RCC 7860 (cell line): ENCODE results near the gene DOCK10.

Source experiments
- DNase-seq: peaks from one replicate; pipeline ENCODE4 v3.0.0-alpha.2; 2015; ENCODE audit warnings: low spot score
- FAIRE-seq: peaks from 2 replicates; lab custom pipeline; 2012; peaks lifted over from hg19 to GRCh38; lab: Jason Lieb, UNC

DOCK10 gene

DNA sequence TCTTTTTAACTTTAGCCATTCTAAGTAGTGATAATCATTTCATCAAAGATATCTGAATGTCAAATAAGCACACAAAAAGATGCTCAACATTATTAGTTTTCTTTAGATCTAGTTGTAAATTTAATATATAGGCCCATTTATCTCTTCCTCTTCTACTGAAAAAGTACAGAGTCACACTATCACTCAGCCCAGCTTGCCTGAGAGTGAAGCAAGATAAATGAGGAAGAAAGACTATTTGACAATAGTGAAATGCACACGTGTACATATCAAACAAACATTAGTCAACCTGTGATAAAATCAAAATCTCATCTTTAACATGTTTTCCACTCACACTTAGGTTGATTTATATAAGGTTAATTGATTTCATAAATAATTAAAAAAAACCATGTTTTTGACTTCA, 242.6 kb downstream of the DOCK10 start:
- FAIRE-seq (no peak), DNase-seq (no peak)

DNA sequence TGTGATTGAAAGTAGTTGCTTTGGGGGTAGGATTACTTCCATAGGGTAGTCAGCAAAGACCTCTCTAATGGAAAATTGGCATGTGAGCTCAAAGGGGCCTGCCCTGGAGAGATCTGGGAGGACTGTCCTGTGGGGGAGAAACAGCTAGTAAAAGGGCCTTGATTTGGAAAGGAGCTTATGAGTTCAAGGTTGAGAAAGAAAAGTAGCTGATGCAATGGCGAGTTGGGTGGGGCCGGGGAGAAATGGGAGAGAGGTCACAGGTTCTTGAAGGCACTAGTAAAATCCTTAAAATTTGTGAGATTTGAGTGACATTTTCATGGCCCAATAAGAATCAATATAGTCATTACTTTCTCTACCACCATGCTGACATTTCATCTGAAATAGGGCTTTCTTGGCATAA, 244.1 kb downstream of the DOCK10 start:
- FAIRE-seq, result no peak
- no peak for DNase-seq

DNA sequence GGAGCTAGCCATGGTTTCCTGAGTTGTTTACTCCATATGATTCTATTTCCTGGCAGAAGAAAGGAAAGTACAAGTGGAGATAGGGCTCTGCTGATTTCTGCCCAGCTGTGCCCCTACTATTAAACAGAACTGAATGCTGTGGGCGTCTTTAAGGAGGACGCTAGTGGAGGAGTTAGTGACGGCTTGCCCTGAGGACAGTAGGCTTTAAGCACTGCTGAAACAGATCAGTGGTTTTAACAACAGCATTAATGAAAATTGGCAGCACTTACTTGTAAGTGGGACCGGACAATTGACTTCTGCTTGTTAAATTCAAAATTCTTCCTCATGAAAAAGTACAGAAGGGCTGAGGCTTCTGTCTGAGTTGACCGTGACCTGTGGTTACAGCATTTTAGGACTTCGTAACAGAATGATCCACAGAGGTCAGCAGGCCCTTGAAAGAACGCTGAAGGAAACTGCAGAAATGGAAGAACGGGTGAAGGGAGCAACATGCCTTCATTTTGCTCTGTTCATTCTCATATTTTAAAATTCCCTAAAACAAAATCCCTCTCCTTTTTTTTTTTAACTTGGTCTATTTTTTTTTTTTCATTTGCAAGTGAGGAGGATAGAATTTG, 245.5 kb downstream of the DOCK10 start:
- DNase-seq (no peak), FAIRE-seq (no peak)

DNA sequence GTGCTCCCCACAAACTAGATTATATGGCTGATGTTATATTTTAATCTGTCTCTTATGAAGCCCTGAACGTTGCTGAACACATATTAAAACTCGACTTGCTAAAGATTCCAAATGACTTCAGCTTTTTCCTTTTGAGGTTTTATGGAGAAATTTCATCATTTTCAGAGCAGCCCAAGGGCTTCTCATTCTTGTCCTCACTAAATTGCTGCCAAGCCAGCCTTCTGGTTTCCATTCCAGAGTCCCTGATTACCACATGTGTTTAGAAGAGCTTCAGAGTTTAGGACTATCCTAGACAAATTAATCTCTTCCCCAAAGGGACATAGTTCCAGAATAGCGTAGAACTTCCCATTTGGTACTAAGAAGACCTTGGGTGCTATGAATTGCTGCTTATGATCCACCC, 248.3 kb downstream of the DOCK10 start:
- FAIRE-seq, result no peak
- DNase-seq, result no peak

DNA sequence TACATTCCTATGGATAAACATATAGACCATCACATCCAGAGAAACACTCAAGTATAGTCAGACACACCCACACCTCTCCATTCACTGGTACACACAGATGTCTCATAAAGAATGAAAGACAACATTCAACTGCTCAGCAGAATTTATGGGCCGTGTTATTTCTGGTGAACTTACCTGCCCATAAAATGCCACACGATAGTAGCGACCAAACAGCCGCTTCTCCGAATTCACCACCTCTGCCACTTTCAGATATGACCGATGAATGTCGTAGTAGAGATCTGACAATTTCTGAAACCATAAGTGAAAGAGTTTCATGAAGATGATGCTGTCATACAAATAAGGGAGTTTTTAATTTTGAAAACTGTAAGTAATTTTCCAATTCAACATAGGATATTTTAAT, 255.4 kb downstream of the DOCK10 start:
- DNase-seq (no peak), FAIRE-seq (no peak)

DNA sequence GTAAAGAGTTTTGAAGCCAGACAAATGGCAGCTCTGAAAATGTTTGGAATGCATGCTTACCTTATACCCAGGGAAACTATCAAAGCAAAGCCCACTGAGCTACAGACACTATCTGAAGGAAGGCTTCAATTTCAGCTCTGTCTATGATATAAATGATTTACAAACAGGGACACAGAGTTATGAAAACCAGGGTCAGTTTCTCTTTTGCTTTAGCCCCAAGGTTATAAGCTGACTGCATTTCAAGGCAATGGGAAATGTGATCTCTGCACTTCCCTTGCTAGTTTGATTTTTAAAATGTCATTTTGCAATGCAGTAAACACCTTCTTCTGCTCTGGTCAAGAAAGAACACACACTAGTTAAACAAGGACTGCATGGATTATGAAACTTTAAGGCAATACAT, 260.9 kb downstream of the DOCK10 start:
- no peak for DNase-seq
- FAIRE-seq, result no peak

DNA sequence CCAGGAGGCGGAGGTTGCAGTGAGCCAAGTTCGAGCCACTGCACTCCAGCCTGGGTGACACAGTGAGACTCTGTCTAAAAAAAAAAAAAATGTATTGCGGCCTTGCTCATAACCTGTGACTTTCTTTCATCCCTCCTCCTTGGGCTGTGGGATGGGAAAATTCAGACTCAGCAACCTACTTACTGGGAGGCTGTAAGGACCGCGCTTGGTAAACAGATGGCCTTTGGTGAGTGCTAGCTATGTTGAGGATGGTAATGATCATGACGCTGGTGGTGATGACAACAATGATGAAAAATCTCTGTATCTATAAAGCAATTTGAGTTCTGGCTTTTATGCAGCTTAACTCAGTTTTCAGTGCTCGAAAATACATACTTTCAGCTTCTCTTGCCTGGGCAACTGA, 261.4 kb downstream of the DOCK10 start:
- DNase-seq, result no peak
- FAIRE-seq, result no peak

DNA sequence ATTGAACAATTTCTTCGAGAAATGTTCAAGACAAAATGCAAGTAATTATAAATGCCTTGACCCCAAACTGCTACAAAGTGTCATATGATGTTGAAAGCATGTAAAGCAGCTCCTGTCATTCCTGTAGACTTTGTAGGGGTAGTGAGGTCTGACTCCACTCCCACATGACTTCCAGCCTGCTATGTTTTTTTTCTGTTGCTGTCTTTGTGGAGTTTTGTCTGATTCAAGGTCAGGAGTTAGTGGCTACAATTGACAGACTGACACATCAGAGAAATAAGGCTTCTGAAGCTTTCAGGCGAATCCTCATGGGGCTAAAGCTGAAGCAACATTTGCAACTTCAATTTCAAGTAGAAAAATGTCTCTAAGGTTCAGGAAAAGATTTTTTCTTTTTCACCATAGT, 262.2 kb downstream of the DOCK10 start:
- no peak for FAIRE-seq
- no peak for DNase-seq

DNA sequence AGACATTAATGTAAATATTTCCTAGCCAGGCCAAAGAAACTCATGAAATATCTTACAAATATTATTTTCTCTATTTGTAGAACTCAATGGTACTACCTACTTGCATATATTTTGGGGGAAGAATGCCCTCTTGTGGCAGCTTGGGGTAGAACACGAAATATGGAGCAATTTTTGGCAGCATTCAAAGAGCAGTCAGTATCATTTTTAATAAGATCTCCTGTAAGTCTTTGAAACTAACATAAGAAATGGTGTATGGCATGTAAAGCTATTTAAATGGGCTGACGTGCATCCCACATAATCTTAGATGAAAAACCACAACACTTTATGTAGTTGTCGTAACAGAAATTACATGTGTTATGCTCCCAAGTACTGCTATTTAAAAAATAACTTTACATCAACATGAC, 263.8 kb downstream of the DOCK10 start:
- peak; percentile 85 for FAIRE-seq
- peak; percentile 39 for DNase-seq

DNA sequence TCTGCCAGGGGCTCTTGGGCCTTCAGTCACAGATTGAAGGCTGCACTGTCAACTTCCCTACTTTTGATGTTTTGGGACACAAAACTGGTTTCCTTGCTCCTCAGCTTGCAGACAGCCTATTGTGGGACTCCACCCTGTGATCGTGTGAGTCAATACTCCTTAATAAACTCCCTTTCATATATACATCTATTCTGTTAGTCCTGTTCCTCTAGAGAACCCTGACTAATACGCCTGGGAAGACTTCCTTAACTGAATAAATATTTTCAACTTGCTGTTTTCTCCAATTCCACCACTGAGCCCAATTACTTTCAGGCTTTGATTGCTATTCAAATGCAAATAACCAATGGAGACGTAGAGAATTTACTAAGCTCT, 264.7 kb downstream of the DOCK10 start:
- DNase-seq (no peak), FAIRE-seq (no peak)

DNA sequence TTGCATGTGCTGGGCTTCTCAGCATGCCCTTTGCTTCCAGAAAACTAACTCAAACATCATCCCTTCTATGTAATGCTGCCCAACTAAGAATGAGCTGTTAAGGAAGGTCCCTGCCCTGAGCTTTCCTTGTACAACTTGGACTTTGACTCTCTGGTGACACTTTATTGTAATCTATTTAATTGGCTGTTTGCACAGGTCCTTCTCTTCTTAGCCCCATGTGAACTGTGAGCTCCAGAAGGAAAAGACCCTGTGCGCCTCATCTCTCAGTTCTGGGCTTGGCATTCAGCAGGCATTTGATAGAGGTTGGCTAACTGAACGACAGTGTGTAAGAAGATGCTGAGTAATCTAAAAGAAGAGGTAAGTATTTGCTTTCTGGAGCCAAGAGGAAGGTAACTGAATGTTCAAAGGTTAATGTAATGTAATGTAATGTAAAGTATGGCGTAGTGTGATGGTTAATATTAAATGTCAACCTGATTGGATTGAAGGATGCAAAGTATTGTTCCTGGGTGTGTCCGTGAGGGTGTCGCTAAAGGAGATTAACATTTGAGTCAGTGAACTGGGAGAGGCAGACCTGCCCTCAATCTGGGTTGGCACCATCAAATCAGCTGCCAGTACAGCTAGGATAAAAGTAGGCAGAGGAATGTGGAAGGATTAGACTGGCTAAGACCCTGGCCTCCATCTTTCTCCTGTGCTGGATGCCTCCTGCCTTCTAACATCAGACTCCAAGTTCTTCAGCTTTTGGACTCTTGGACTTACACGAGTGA, 265.3 kb downstream of the DOCK10 start:
- DNase-seq (no peak), FAIRE-seq (no peak)

DNA sequence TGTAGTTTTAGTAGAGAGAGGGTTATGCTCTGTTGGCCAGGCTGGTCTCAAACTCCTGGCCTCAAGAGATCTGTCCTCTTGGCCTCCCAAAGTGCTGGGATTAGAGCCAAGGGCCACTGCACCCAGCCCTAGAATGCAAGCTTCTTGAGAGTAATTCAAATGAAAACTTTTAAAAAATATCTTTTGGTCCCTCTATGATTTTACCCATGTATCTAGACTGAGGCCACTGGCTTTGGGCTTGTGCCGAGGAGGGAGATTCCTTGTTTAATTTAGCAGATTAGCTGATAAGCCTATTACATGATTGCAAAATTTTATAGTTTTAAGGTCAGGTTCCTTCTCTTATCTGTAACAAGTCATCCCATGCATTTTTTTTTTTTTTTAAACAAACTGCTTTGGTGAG, 266.6 kb downstream of the DOCK10 start:
- no peak for FAIRE-seq
- DNase-seq, result no peak

DNA sequence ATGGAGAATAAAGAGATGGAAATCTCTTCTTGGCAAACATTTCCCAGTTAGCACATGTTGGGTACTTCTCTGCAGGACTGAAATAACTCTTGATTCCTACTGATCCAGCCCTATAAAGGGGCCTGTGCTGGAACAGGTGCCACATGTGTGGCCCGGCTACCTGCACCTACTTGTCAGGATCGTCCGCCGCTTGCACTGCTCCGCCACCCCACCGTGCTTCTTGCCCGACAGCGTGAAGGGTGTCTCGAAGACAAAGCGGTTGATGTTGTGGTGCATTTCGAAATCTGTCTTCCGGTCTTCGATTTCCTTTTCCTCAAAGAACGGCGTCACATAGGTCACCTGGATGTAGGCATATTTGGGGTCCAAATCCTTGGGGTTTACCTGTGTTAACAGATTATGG, 267.5 kb downstream of the DOCK10 start:
- no peak for FAIRE-seq
- DNase-seq, result no peak

DNA sequence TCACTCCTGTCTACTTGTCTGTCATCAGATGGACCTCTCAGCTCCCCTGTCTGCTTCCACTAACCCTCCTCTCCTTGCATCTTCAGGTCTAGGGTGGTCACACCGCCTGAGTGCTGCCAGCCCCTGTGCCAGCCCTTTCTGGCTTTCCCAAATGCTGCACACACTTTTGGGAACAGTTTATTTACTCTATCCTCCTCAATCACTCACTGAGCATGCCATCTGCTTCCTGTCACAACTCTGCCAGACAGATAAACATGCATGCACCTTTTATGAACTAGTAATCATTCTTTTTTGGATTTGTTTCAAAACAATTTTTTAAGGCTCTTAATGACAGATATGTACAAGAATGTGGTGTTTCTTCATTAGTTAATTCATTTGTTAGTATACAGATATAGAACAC, 269.8 kb downstream of the DOCK10 start:
- DNase-seq (no peak), FAIRE-seq (no peak)

DNA sequence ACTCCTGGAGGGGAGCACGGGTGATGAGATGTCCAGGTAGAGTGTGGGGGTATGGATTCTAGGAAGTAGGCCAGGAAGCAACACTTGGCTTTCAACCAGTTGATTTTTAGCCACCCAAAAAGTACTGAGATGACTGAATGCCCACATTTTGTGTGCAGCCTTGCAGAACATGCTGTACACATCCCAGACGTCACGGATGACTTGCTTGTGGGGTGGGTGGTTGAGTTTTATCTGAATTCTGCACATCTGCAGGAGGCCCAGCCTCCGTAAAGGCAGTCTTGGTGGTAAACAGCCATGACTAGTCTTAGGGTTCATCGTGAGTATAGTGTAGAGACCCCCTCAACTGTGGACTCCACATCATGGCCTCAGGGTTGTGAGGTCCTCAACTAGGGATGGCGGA, 272.8 kb downstream of the DOCK10 start:
- DNase-seq (no peak), FAIRE-seq (no peak)

DNA sequence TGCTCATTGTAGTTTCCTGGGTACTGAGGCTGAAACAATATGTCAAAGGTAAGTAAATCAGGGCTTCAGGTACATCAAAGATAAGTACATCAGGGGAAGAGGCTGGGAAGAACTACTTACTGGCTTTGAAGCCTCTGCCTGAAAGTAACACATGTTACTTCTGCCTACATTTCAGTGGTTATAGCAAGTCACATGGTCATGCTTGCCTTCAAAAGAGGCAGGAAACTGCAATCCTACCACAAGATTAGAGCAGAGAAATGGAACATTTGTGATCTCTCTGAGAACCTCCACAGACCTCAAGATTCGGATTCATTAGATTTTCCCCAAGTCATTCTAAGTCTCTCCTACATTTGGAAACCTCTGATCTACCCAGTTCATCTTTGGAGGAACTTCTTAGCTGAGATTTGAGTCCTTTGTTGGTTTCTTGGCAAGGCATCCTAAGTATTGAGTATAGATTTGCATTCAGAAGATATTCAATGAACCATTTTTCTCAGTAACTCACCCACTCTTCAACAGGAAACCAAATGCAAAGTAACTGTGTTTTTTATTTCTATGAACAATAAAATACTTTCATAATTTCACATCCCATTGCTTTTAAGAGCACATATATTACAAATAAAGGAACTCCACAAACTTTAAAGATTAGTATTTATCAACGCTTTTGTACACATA, 277.6 kb downstream of the DOCK10 start:
- FAIRE-seq, result no peak

DNA sequence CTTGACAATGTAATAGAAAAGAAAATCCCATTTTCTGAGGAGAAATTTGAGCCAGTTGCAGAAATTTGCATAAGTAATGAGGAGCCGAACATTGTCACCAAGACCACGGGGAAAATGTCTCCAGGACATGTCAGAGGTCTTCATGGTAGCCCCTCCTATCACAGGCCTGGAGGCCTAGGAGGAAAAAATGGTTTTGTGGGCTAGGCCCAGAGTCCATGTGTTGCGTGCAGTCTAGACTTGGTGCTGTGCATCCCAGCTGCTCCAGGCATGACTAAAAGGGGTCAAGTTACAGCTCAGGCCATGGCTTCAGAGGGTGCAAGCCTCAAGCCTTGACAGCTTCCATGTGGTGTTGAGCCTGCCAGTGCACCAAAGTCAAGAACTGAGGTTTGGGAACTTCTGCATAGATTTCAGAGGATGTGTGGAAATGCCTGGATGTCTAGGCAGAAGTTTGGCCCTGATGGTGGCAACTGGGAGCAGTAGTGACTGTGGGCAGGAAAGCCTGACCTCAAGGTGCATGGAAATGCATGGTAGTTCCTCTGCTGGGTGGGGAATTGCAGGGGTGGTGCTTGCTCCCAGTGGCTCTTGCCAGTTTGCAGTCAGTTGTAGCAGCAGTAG, 284.2 kb downstream of the DOCK10 start:
- no peak for DNase-seq
- no peak for FAIRE-seq

More for the DNA sequence above, 277.6 kb downstream of the DOCK10 start:
- DNase-seq, result no peak

DNA sequence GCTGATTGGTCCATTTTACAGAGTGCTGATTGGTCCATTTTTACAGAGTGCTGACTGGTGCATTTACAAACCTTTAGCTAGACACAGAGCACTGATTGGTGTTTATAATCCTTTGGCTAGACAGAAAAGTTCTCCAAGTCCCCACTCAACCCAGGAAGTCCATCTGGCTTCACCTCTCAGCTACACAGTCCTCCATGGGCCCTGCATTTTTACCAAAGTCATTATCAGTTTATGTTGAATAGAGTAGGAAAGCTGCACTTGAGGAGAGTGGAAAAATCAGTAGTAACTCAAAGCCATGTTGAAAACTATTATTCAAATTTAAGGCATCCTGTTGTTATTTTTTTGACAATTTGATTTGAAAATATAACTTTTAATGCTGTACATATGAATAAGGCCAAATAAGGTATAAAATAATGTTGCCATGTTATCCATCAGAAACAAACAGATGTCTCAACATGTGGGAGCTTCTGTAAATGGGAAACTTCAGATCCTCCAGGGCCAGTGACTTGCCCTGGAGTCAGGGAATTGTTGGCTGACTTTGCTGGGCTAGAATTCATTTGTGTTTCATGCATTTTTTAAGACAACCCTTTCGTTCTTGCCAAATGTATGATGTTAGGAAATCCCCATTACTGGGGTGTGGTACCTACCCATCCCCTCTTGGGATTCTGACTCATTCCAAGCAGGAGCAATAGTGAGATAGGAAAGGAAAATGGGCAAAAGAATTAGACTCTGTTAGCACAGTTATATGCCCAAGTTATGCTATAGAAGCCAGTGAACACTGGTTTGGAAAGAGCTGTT, 288.3 kb downstream of the DOCK10 start:
- DNase-seq (no peak), FAIRE-seq (no peak)

DNA sequence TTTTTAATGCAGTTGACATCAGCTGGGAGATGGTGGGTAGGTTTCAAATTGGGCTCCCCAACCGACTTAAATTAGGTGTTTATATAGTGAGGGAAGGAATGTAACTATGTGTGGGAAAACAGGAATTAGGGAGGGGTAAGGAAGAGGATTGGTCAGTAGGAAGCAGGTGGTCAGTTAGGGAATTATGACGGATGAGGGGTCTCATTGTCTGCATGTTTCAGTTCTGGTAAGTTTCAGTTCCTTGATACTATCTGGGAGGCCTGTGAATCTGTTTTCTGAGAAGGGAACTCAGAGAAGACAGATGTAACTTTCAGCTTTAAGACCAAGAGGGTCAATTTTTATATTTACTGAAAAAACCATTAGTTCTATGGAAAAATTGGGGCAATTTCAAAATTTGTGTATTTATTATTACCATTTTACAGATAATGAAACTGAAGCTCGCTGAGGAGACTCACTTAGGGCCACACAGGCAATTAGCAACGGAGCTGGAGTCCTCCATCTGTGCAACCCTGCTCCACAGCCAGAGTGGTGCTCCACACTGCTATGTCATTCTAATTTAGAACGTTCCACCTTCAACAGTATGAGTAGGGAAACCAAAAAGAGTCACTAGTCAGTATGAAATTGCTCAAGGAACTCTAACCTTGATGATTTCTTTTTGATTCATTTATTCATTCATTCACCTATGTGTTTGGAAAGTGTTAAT, 290.1 kb downstream of the DOCK10 start:
- DNase-seq (no peak), FAIRE-seq (no peak)

DNA sequence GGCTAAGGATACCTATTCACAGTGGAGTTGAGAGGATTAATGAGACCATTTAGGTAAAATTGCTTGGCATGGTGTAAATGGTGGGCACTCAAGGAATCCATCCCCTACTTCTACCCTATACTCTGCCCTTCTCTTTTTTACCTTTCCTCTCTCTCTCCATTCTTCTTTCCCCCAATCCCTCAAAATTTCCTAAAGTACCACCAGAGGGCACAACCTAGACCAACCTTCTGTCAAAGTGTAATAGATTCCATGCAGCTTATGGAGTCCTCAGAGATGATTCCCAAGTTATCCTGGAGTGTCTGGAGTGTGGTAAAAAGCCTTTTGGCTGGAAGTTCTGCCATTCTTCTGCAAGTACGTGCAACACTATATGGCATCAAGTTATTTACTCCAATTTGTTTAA, 293.1 kb downstream of the DOCK10 start:
- FAIRE-seq (no peak), DNase-seq (no peak)
